GM21529 (cell line): ENCODE measurements around the gene CLN6.

Experiments
- ATAC-seq: cut with Tn5 transposase; IDR thresholded peaks from one replicate; pipeline ENCODE4 v1.9.1; 2021; ENCODE audit not compliant: unreplicated experiment

The CLN6 gene

GRCh38 chr15:68229386-68230156, at the start of gene CLN6:
CLN6 (minus strand) TSS chr15:68229728; CDS start chr15:68229584, 144 bp downstream.
- peak; percentile 61 for ATAC-seq

- no peak for ATAC-seq
Measured at GRCh38 chr15:68278595-68279405, 49.3 kb upstream of the CLN6 start.

DNA sequence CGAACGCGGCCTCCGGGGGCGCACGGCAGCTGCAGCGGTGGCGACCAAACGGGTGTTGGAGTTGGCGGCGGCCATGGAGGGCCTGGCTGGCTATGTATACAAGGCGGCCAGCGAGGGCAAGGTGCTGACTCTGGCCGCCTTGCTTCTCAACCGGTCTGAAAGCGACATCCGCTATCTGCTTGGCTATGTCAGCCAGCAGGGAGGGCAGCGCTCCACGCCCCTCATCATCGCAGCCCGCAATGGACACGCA, 48.7 kb upstream of the CLN6 start:
- no peak for ATAC-seq

GRCh38 chr15:68277603-68278344, 48.2 kb upstream of the CLN6 start, which contains the start of gene FEM1B:
FEM1B (plus strand) TSS chr15:68277745; CDS start chr15:68278418, 673 bp downstream.
- peak; percentile 75 for ATAC-seq

DNA sequence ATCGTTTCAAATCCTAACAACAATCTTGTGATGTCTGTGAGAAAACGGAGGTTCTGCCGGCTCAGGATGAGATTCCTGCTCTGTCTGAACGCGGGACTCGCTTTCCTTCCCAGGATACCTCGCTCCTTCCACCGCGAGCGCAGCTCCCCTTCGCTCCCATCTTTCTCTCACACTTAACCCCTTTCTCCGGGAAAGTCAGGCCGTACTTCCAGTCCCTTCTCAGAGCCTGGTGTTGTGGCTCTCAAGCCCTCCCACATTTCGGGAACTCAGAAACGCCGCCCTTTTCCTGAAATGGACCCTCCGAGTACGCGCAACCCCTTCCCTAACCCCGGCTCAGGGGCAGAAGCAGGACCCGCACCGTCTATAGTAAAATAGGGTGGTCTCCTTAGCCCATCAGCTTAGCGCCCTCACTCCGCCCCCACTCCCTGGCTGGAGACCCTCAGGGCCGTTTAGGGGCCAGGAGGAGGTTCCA, 47.6 kb upstream of the CLN6 start:
- peak; percentile 8 for ATAC-seq

GRCh38 chr15:68276668-68277067, 47.1 kb upstream of the CLN6 start:
- no peak for ATAC-seq

GRCh38 chr15:68275165-68275746, 45.7 kb upstream of the CLN6 start:
- ATAC-seq, result no peak

DNA sequence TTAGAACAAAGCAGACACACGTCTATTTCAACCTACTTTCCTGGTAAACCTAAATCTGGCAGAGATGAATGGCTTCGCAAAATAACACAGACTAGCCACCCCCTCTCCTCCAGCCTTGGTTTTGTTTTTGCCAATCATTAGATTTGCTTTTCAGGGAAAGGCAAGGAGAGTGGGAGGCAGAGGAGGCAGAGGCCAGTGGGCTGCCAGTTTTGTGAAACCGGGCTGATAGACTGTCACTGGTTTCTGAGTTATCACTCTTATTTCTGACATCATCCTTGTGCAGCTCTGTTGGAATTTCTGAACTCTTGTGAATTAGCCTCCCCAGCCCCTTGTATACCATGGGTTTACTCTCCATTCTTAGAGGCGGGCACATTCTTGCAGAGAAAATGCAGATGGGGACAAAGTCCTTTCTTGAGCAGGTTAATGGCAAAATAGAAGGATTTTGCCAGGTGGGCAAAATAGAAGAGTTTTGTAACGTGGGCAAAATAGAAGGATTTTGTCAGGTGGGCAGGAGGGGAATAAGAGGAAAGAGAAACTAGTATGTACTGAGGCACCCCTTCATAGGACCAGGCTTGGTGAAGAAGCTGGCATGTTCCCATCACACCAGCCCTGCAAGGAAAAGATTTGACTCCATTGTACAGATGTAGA, 44.8 kb upstream of the CLN6 start:
- no peak for ATAC-seq

DNA sequence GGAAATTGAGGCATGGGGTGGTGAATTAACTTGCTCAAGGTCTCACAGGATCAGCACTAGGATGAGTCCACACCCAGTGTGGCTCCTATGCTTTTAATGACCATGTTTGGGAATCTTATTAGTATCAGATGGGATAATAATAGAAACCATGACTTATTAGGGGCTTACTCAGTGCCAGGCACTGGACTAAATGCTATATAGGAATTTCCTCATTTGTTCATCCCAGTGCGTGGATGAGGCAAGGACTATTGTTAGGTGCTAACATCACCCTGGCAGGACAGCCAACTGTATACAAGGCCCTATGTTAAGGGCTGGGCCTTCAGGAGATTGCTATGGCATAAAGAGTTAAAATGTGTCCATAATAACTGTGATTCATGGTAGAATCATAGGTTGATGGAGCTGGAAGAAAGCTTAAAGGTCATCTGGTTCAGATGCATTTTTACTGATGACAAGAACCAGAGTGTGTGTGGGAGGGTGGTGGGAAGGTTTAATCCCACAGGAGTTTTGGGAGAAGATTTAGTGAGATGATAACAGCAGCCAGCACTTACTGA, 43.3 kb upstream of the CLN6 start:
- no peak for ATAC-seq

GRCh38 chr15:68271854-68272471, 42.4 kb upstream of the CLN6 start:
- no peak for ATAC-seq

- no peak for ATAC-seq
Measured at GRCh38 chr15:68268405-68268804, 38.9 kb upstream of the CLN6 start.

GRCh38 chr15:68265674-68266073, 36.1 kb upstream of the CLN6 start:
- ATAC-seq, result no peak

GRCh38 chr15:68265081-68265480, 35.6 kb upstream of the CLN6 start:
- ATAC-seq, result no peak

DNA sequence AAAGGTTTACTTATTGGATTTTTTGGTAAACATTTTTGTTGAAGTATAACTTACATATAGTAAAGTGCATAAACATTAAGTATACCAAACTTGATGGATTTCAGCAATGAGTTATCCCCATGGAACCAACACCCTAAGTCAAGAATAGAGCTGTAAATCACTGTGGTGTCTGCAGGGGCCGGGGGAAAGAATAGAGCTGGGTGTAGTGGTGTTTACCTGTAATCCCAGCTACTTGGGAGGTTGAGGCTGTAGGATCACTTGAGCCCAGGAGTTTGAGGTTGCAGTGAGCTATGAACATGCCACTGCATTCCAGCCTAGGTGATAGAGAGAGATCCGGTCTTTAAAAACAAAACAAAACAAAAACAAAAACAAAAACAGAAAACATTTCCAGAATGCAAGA, 34.8 kb upstream of the CLN6 start:
- no peak for ATAC-seq

- ATAC-seq, result no peak
Measured at GRCh38 chr15:68262514-68263356, 33.2 kb upstream of the CLN6 start.

- ATAC-seq, result no peak
Measured at GRCh38 chr15:68261980-68262379, 32.5 kb upstream of the CLN6 start.

- no peak for ATAC-seq
Measured at GRCh38 chr15:68261241-68261640, 31.7 kb upstream of the CLN6 start.

DNA sequence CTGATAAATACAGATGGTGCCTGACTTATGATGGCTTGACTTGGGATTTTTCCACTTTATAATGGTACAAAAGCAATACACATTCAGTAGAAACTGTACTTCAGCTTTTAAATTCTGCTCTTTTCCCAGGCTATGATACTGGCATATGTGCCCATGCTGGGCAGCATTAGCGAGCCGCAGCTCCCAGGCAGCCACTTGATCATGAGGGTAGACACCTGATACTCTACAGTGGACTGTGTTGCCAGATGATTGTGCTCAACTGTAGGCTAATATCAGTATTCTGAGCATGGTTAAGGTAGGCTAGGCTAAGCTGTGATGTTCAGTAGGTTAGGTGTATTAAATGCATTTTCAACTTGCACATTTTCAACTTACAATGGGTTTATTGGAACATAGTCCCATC, 30.4 kb upstream of the CLN6 start:
- ATAC-seq, result no peak

DNA sequence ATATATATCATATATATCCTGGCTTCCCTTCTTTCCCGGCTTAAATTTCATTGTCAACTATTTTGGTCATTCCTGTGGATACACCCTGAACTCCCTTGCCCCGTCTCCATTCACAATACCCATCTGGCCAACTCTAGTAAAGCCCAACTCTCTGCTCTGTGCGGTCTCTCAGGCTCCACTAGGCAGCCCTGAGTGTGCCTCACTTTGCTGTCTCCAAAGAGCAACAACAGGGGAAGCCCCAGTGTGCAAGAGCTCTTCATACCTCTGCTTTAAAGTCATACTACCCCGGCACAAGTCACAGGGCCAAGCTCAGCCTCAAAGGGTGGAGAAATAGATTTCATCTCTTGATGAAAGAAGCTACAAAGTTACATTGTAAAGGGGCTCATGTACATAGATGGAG, 29.2 kb upstream of the CLN6 start:
- no peak for ATAC-seq
